Activated B cell treated with CpG ODN at 0.5 μM for 24 hours (primary cell): Measurements from ENCODE around the gene ANXA4. TPM values are rescaled to one million over a fixed set of nuclear protein-coding genes. Genes with fewer than 3 reads are reported as not detected.

Source experiments
- ATAC-seq: fragments of 200-7000 bp; cut with Tn5 transposase; one replicate; pipeline ENCODE4 v1.10.0; 2021; ENCODE audit warnings: low read depth, mild to moderate bottlenecking, moderate library complexity
- CTCF ChIA-PET: fragments of 350-600 bp; sonication (Branson Sonifier 250); formaldehyde crosslinking; loops from one replicate; lab custom pipeline; 2021; ENCODE audit warnings: antibody characterized with exemption; lab: Charles Lee
- POLR2A ChIA-PET: fragments of 350-600 bp; sonication (Branson Sonifier 250); formaldehyde crosslinking; loops from one replicate; lab custom pipeline; 2021; ENCODE audit warnings: antibody characterized with exemption; lab: Charles Lee
- DNase-seq: peaks from one replicate; pipeline ENCODE4 v3.0.0; 2022
- H3K27ac Mint-ChIP-seq: one replicate; pipeline ENCODE4 v1.8.0; 2020; ENCODE audit warnings: mixed read lengths
- H3K27me3 Mint-ChIP-seq: one replicate; pipeline ENCODE4 v1.8.0; 2021; ENCODE audit warnings: mixed read lengths
- H3K36me3 Mint-ChIP-seq: one replicate; pipeline ENCODE4 v1.8.0; 2021; ENCODE audit warnings: low read depth, mixed read lengths
- H3K4me1 Mint-ChIP-seq: one replicate; pipeline ENCODE4 v1.8.0; 2021; ENCODE audit warnings: mixed read lengths
- H3K4me3 Mint-ChIP-seq: one replicate; pipeline ENCODE4 v1.8.0; 2020; ENCODE audit warnings: mild to moderate bottlenecking, mixed read lengths
- H3K9me3 Mint-ChIP-seq: one replicate; pipeline ENCODE4 v1.8.0; 2020; ENCODE audit warnings: mixed read lengths
- CTCF ChIP-seq: fragments of 200-600 bp; IDR thresholded peaks from one replicate; pipeline ENCODE4 v1.8.0; 2022; ENCODE audit warnings: antibody characterized with exemption, mild to moderate bottlenecking
- intact Hi-C: fragments of 100-400 bp; cut with micrococcal nuclease; formaldehyde crosslinking; loops from one replicate; pipeline ENCODE4 v1.15.1; 2024
- total RNA-seq: library from RNA; stranded (reverse); gene quantifications from 2 replicates; pipeline ENCODE4 v1.2.3, GENCODE V29; 2022

ANXA4 gene
- total RNA-seq, 1 donor from 2014 or later = 32.0 TPM

- H3K9me3 Mint-ChIP-seq = no peaks in the 10 kb centered on the region
- intact Hi-C loops = no loop called here
- no peak overlapping the region for H3K4me3 Mint-ChIP-seq
- CTCF ChIA-PET = interaction anchor here (2.5 to 5.4 kb wide), 2 partner anchors 20 to 72 kb away, joined by 8 to 38 read pairs; no protein-coding TSS in a partner anchor
- no peaks in the 10 kb centered on the region for H3K27me3 Mint-ChIP-seq
- no peak overlapping the region for H3K27ac Mint-ChIP-seq
- H3K4me1 Mint-ChIP-seq = peaks cover 49% of the 10 kb centered on the region
- POLR2A ChIA-PET = no interaction called here
- ATAC-seq (no peak), DNase-seq (no peak)
- H3K36me3 Mint-ChIP-seq = peaks cover 6% of the 10 kb centered on the region
- no peak for TF ChIP-seq CTCF
Measured at GRCh38 chr2:69745035-69745434, 3.1 kb downstream of the ANXA4 start.

- ATAC-seq = no peak
- no peak for DNase-seq
- peaks cover 6% of the 10 kb centered on the region for H3K36me3 Mint-ChIP-seq
- H3K27me3 Mint-ChIP-seq = no peaks in the 10 kb centered on the region
- H3K4me3 Mint-ChIP-seq = no peak overlapping the region
- H3K27ac Mint-ChIP-seq = no peak overlapping the region
- no peak for TF ChIP-seq CTCF
- CTCF ChIA-PET = interaction anchor here (2.1 kb wide), 1 partner anchor 67 kb away, joined by 6 read pairs; no protein-coding TSS in a partner anchor
- POLR2A ChIA-PET = no interaction called here
- H3K4me1 Mint-ChIP-seq = peaks cover 33% of the 10 kb centered on the region
- H3K9me3 Mint-ChIP-seq = no peaks in the 10 kb centered on the region
- intact Hi-C loops = no loop called here
Measured at GRCh38 chr2:69750246-69750645, 8.3 kb downstream of the ANXA4 start.

- intact Hi-C loops = no loop called here
- H3K36me3 Mint-ChIP-seq = peaks cover 10% of the 10 kb centered on the region
- no peak overlapping the region for H3K4me3 Mint-ChIP-seq
- no peak for DNase-seq
- POLR2A ChIA-PET = no interaction called here
- CTCF ChIA-PET = interaction anchor here (1.6 kb wide), 1 partner anchor 29 kb away, joined by 5 read pairs; no protein-coding TSS in a partner anchor
- peaks cover 29% of the 10 kb centered on the region for H3K4me1 Mint-ChIP-seq
- TF ChIP-seq CTCF = no peak
- no peaks in the 10 kb centered on the region for H3K27me3 Mint-ChIP-seq
- H3K27ac Mint-ChIP-seq = no peak overlapping the region
- ATAC-seq = no peak
- no peaks in the 10 kb centered on the region for H3K9me3 Mint-ChIP-seq
Measured at GRCh38 chr2:69753659-69754363, 11.9 kb downstream of the ANXA4 start.

DNA sequence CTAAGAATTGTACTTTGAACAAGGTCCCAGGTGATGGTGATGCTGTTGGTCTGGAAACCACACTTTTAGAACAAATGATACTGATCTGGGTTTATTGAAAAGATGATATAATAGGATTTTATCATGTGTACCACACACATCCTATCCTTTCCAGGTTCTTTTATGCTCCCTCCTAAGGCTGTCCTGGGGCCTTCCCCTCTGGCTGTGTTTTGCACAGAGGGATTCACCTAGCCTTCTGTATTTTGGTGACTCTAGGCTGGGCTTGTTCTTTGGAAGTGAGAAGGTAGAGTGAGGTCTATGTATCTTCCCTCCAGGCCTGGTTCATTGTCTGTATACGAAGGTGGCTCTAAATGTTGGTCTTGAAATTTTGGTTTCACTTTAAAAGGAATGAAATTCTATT, 12.7 kb downstream of the ANXA4 start:
- Mint-ChIP-seq H3K4me1 (peaks cover 23% of the 10 kb centered on the region), H3K9me3 (no peaks in the 10 kb centered on the region), H3K4me3 (no peak overlapping the region), H3K27ac (no peak overlapping the region), H3K36me3 (peaks cover 8% of the 10 kb centered on the region), H3K27me3 (no peaks in the 10 kb centered on the region)
- TF ChIP-seq CTCF = no peak
- intact Hi-C loops = no loop called here
- ChIA-PET CTCF (no interaction called here), POLR2A (no interaction called here)
- DNase-seq (no peak), ATAC-seq (no peak)

GRCh38 chr2:69755862-69756467, 14.0 kb downstream of the ANXA4 start:
- Mint-ChIP-seq H3K36me3 (peaks cover 11% of the 10 kb centered on the region), H3K4me1 (peaks cover 17% of the 10 kb centered on the region), H3K27ac (no peak overlapping the region), H3K4me3 (no peak overlapping the region), H3K27me3 (no peaks in the 10 kb centered on the region), H3K9me3 (no peaks in the 10 kb centered on the region)
- DNase-seq (no peak), ATAC-seq (no peak)
- intact Hi-C loops = no loop called here
- no peak for TF ChIP-seq CTCF
- CTCF ChIA-PET = interaction anchor here (1.4 to 1.5 kb wide), 2 partner anchors 19 to 31 kb away, joined by 3 to 6 read pairs; no protein-coding TSS in a partner anchor
- POLR2A ChIA-PET = interaction anchor here (0.6 to 0.8 kb wide), 2 partner anchors 16 to 21 kb away, joined by 4 to 8 read pairs; no protein-coding TSS in a partner anchor
